GM23338 (cell line): ENCODE results near the gene THEM5.

Experiments
- CREB1 ChIP-seq: fragments of 250-450 bp; sonication (Bioruptor Pico); IDR thresholded peaks from 2 replicates; pipeline ENCODE4 v1.5.0; 2020; ENCODE audit warnings: low read depth, mild to moderate bottlenecking, moderate library complexity
- CTCF ChIP-seq, 2 experiments: fragments of 200-600 bp in 1 of 2; sonication (generic) in 1 of 2; conservative IDR thresholded peaks; 2 replicates each; pipeline versions ENCODE4 v1.5.1 to v1.6.1; 2016 to 2017; ENCODE audit warnings: antibody characterized with exemption in 2 of 2, low read depth in 2 of 2, mild to moderate bottlenecking in 2 of 2, moderate library complexity in 1 of 2
- ETS1 ChIP-seq: IDR thresholded peaks from 2 replicates; pipeline ENCODE4 v1.6.1; 2016; ENCODE audit warnings: antibody characterized with exemption
- EZH2 ChIP-seq: fragments of 200-600 bp; sonication (generic); IDR thresholded peaks from one replicate; pipeline ENCODE4 v1.8.0; 2017; ENCODE audit warnings: antibody characterized with exemption, mild to moderate bottlenecking, low read depth; ENCODE audit not compliant: unreplicated experiment
- EZH2phosphoT487 ChIP-seq: fragments of 200-600 bp; sonication (generic); IDR thresholded peaks from one replicate; pipeline ENCODE4 v1.8.1; 2018; ENCODE audit warnings: antibody characterized with exemption; ENCODE audit not compliant: unreplicated experiment
- JUNB ChIP-seq: IDR thresholded peaks from one replicate; pipeline ENCODE4 v1.6.1; 2016; ENCODE audit warnings: antibody characterized with exemption; ENCODE audit not compliant: unreplicated experiment
- NANOG ChIP-seq: IDR thresholded peaks from 2 replicates; pipeline ENCODE4 v1.6.1; 2016; ENCODE audit warnings: antibody characterized with exemption, borderline replicate concordance
- POLR2AphosphoS5 ChIP-seq: IDR thresholded peaks from 2 replicates; pipeline ENCODE4 v1.6.1; 2016; ENCODE audit warnings: antibody characterized with exemption, low read depth
- STAT1 ChIP-seq: IDR thresholded peaks from one replicate; pipeline ENCODE4 v1.6.1; 2016; ENCODE audit warnings: antibody characterized with exemption; ENCODE audit not compliant: unreplicated experiment
- ZNF114 ChIP-seq: fragments of 250-450 bp; sonication (Bioruptor Pico); IDR thresholded peaks from 2 replicates; pipeline ENCODE4 v1.5.0; 2020; ENCODE audit warnings: mild to moderate bottlenecking, moderate library complexity
- ZNF331 ChIP-seq: fragments of 250-450 bp; sonication (Bioruptor Pico); IDR thresholded peaks from 2 replicates; pipeline ENCODE4 v1.5.0; 2020; ENCODE audit warnings: low read depth, mild to moderate bottlenecking, moderate library complexity
- TF ChIP-seq, protein P1 (sequence below): IDR thresholded peaks from one replicate; pipeline ENCODE4 v1.6.1; 2018; ENCODE audit warnings: antibody characterized with exemption; ENCODE audit not compliant: unreplicated experiment

- no peak for TF ChIP-seq CTCF (conservative IDR thresholded peaks at IDR 0.05; ENCODE audit: low read depth in 2 of 2)
- no peak for TF ChIP-seq POLR2AphosphoS5
- TF ChIP-seq, protein P1, sequence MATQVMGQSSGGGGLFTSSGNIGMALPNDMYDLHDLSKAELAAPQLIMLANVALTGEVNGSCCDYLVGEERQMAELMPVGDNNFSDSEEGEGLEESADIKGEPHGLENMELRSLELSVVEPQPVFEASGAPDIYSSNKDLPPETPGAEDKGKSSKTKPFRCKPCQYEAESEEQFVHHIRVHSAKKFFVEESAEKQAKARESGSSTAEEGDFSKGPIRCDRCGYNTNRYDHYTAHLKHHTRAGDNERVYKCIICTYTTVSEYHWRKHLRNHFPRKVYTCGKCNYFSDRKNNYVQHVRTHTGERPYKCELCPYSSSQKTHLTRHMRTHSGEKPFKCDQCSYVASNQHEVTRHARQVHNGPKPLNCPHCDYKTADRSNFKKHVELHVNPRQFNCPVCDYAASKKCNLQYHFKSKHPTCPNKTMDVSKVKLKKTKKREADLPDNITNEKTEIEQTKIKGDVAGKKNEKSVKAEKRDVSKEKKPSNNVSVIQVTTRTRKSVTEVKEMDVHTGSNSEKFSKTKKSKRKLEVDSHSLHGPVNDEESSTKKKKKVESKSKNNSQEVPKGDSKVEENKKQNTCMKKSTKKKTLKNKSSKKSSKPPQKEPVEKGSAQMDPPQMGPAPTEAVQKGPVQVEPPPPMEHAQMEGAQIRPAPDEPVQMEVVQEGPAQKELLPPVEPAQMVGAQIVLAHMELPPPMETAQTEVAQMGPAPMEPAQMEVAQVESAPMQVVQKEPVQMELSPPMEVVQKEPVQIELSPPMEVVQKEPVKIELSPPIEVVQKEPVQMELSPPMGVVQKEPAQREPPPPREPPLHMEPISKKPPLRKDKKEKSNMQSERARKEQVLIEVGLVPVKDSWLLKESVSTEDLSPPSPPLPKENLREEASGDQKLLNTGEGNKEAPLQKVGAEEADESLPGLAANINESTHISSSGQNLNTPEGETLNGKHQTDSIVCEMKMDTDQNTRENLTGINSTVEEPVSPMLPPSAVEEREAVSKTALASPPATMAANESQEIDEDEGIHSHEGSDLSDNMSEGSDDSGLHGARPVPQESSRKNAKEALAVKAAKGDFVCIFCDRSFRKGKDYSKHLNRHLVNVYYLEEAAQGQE, result no peak
- no peak for TF ChIP-seq EZH2phosphoT487
- TF ChIP-seq NANOG, result no peak
- peak; percentile 41 for TF ChIP-seq EZH2
- TF ChIP-seq ETS1, result no peak
- no peak for TF ChIP-seq CREB1 (CRISPR knock-in tag)
- no peak for TF ChIP-seq JUNB
- no peak for TF ChIP-seq ZNF331 (CRISPR knock-in tag)
- TF ChIP-seq ZNF114 (CRISPR knock-in tag), result no peak
- no peak for TF ChIP-seq STAT1
Measured at GRCh38 chr1:151837884-151838221, 15.7 kb downstream of the THEM5 start.
